K562 (cell line): ENCODE results near the gene NANS. TPM values are rescaled to one million over a fixed set of nuclear protein-coding genes. Genes with fewer than 3 reads are reported as not detected.

Source experiments
- ATF3 ChIP-seq, 2 experiments: fragments of 450-650 bp in 1 of 2; sonication (generic) in 1 of 2; formaldehyde crosslinking in 1 of 2; IDR thresholded peaks in 1 of 2; conservative IDR thresholded peaks in 1 of 2; 2 replicates each; pipeline versions ENCODE4 v1.6.1 to v1.8.1; 2016 to 2023; ENCODE audit warnings: mild to moderate bottlenecking in 2 of 2, moderate library complexity in 2 of 2, inconsistent platforms in 1 of 2, missing genetic modification reagents in 1 of 2
- BCL6 ChIP-seq: fragments of 250-450 bp; sonication (Bioruptor Pico); IDR thresholded peaks from 2 replicates; pipeline ENCODE4 v1.4.0; 2020
- FOXJ3 ChIP-seq: sonication (generic); formaldehyde crosslinking; IDR thresholded peaks from 2 replicates; pipeline ENCODE4 v1.4.0; 2020; ENCODE audit warnings: mild to moderate bottlenecking, missing genetic modification reagents
- GABPB1 ChIP-seq: sonication (generic); formaldehyde crosslinking; IDR thresholded peaks from 2 replicates; pipeline ENCODE4 v1.8.0; 2022; ENCODE audit warnings: mild to moderate bottlenecking, missing genetic modification reagents
- GTF2A2 ChIP-seq: IDR thresholded peaks from 2 replicates; pipeline ENCODE4 v1.6.1; 2016; ENCODE audit warnings: mild to moderate bottlenecking, missing genetic modification characterization, missing compliant biosample characterization
- HDAC2 ChIP-seq: fragments of 450-650 bp; IDR thresholded peaks from 2 replicates; pipeline ENCODE4 v1.6.1; 2016; ENCODE audit warnings: mild to moderate bottlenecking
- HNRNPUL1 ChIP-seq: fragments of 200-400 bp; formaldehyde crosslinking; IDR thresholded peaks from 2 replicates; pipeline ENCODE4 v1.6.1; 2017; ENCODE audit warnings: low read length
- KLF16 ChIP-seq: IDR thresholded peaks from 2 replicates; pipeline ENCODE4 v1.6.1; 2016; ENCODE audit warnings: antibody characterized with exemption
- PHB2 ChIP-seq: fragments of 450-650 bp; IDR thresholded peaks from 2 replicates; pipeline ENCODE4 v1.6.1; 2017; ENCODE audit warnings: low read depth
- PHF20 ChIP-seq: fragments of 450-650 bp; IDR thresholded peaks from 2 replicates; pipeline ENCODE4 v1.6.1; 2018; ENCODE audit not compliant: partially characterized antibody
- POLR2G ChIP-seq: fragments of 200-400 bp; formaldehyde crosslinking; IDR thresholded peaks from 2 replicates; pipeline ENCODE4 v1.6.1; 2017; ENCODE audit warnings: low read depth, mild to moderate bottlenecking, antibody characterized with exemption, low read length, moderate library complexity
- RBM15 ChIP-seq: fragments of 200-400 bp; formaldehyde crosslinking; IDR thresholded peaks from 2 replicates; pipeline ENCODE4 v1.6.1; 2018; ENCODE audit warnings: mild to moderate bottlenecking, low read length, moderate library complexity; ENCODE audit not compliant: insufficient read depth
- YY1 ChIP-seq, 3 experiments: IDR thresholded peaks; 2 replicates each; pipeline ENCODE4 v1.6.1; 2011; ENCODE audit warnings: low read length in 2 of 3, mild to moderate bottlenecking in 2 of 3, moderate library complexity in 2 of 3, borderline replicate concordance in 1 of 3, control low read depth in 1 of 3, low read depth in 1 of 3; ENCODE audit not compliant: insufficient read depth in 3 of 3, insufficient replicate concordance in 2 of 3, control insufficient read depth in 1 of 3, insufficient read length in 1 of 3; ENCODE audit errors: extremely low read depth in 1 of 3
- ZKSCAN8 ChIP-seq: fragments of 200-800 bp; sonication (Bioruptor generic); IDR thresholded peaks from 2 replicates; pipeline ENCODE4 v1.6.1; 2016; ENCODE audit warnings: missing genetic modification characterization, missing compliant biosample characterization
- ZNF133 ChIP-seq: fragments of 250-450 bp; sonication (Bioruptor Pico); IDR thresholded peaks from 2 replicates; pipeline ENCODE4 v1.4.0; 2020; ENCODE audit warnings: mild to moderate bottlenecking
- ZNF143 ChIP-seq: sonication (generic); formaldehyde crosslinking; IDR thresholded peaks from 2 replicates; pipeline ENCODE4 v1.9.0; 2022; ENCODE audit warnings: mild to moderate bottlenecking, missing genetic modification reagents
- ZNF175 ChIP-seq: fragments of 200-800 bp; sonication (Bioruptor generic); IDR thresholded peaks from 2 replicates; pipeline ENCODE4 v1.6.1; 2016; ENCODE audit warnings: low read depth, mild to moderate bottlenecking, missing genetic modification characterization, missing compliant biosample characterization
- ZNF224 ChIP-seq: sonication (generic); formaldehyde crosslinking; IDR thresholded peaks from 2 replicates; pipeline ENCODE4 v1.8.0; 2022; ENCODE audit warnings: mild to moderate bottlenecking, missing genetic modification reagents
- ZNF408 ChIP-seq: fragments of 250-450 bp; sonication (Bioruptor Pico); IDR thresholded peaks from 2 replicates; pipeline ENCODE4 v1.4.0; 2020; ENCODE audit warnings: low read depth, mild to moderate bottlenecking, moderate library complexity
- ZNF551 ChIP-seq: fragments of 250-450 bp; sonication (Bioruptor Pico); IDR thresholded peaks from 2 replicates; pipeline ENCODE4 v1.5.0; 2021; ENCODE audit warnings: mild to moderate bottlenecking, moderate library complexity
- ZNF583 ChIP-seq: fragments of 250-450 bp; sonication (Bioruptor Pico); IDR thresholded peaks from 2 replicates; pipeline ENCODE4 v1.4.0; 2020
- ZNF584 ChIP-seq: fragments of 200-800 bp; sonication (Bioruptor generic); IDR thresholded peaks from 2 replicates; pipeline ENCODE4 v1.6.1; 2016; ENCODE audit warnings: low read depth, mild to moderate bottlenecking, missing genetic modification characterization, missing compliant biosample characterization
- ZNF586 ChIP-seq: fragments of 450-650 bp; formaldehyde crosslinking; conservative IDR thresholded peaks from 2 replicates; pipeline ENCODE4 v1.4.0; 2020; ENCODE audit warnings: mild to moderate bottlenecking, moderate library complexity
- ZNF696 ChIP-seq: fragments of 250-450 bp; sonication (Bioruptor Pico); conservative IDR thresholded peaks from 2 replicates; pipeline ENCODE4 v1.4.0; 2020; ENCODE audit warnings: mild to moderate bottlenecking, moderate library complexity
- ZNF717 ChIP-seq: fragments of 250-450 bp; sonication (Bioruptor Pico); IDR thresholded peaks from 2 replicates; pipeline ENCODE4 v1.5.0; 2021
- ZNF75A ChIP-seq: fragments of 450-650 bp; formaldehyde crosslinking; IDR thresholded peaks from 2 replicates; pipeline ENCODE4 v1.4.0; 2020; ENCODE audit warnings: mild to moderate bottlenecking
- polyA plus RNA-seq, 8 experiments: library from polyadenylated mRNA; depleted of rRNA in 4 of 8; stranded (reverse) in 5 of 8; unstranded in 3 of 8; fragments of >200 nt; fragmentation: Nextera tagmentation in 2 of 8; fragmentation: Illumina TruSeq in 1 of 8; extraction: Ambion mirVana in 2 of 8; extraction: Trizol in 1 of 8; gene quantifications; 2 replicates each; pipeline versions ENCODE4 v1.2.1 to v1.2.3, GENCODE V29; 2011 to 2014; ENCODE audit warnings: inconsistent platforms in 1 of 8, missing spikeins in 1 of 8
- total RNA-seq, 7 experiments: library from RNA; depleted of rRNA in 6 of 7; stranded (reverse); fragments of >200 nt in 6 of 7; fragmentation: Illumina TruSeq in 2 of 7; extraction: Trizol in 2 of 7; gene quantifications; 2 replicates each; pipeline versions ENCODE4 v1.2.1 to v1.2.3, GENCODE V29; 2011 to 2021; ENCODE audit warnings: low replicate concordance in 1 of 7
- TF ChIP-seq, protein P1 (sequence below): fragments of 450-650 bp; IDR thresholded peaks from 2 replicates; pipeline ENCODE4 v1.6.1; 2016; ENCODE audit warnings: mild to moderate bottlenecking

NANS gene
- total and polyA plus RNA-seq, 9 of the 15 experiments (the other 6 are each of a cell fraction or from before 2014, with no cell fraction given) = 37.1 to 181 (median 137) TPM

DNA sequence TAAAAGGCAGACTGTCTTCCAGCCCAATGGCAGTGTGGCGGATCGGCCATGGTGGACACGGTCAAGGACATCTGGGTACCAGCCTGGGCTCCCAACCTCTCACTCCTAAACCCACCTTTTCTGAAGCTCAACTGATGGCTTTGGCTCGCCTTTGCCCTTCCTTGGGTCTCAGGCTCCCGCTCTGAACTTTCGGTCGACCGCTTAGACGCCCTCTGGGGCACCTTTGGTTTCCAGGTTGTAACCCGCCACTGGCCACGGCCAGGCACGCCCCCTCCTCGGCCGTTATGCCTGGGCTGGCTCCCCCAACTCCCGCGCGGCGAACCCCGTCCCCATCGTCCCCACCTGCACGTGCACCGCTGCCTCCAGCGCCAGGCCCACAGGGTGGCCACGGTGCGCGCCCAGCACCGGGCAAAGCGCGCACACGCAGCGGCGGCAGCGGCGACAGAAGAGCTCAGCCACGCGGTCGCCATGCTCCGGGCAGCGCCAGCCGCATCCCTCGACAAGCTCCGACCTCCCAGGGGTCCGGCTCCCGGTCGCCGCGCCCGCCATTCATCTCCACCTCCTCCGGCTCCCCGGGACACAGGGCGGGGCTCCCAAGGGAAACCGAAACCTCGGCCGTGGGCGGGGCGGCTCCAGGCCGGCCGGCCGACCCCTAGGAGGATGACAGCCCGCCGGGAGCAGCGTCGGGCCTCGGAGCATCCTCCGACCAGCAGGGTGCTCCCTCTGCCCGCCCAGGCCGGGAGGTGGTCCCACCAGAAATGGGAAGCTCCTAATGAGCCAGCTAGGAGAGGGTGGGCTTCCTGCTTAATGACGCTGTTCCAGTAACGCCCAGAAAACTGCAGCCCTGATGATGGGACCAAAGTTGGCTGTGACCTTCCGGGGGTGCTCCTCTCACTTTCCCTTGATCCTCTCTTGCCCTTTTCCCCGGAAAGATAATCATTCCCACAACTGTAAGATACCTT lies 62.4 kb downstream of the NANS start, which contains the start of gene TRIM14 (continued):
- TF ChIP-seq ZNF75A (CRISPR knock-in tag) (no peak), ZNF586 (CRISPR knock-in tag) (no peak), KLF16 (no peak), FOXJ3 (CRISPR knock-in tag) (no peak), ATF3 (IDR thresholded peaks at IDR 0.05) (no peak), ATF3 (CRISPR knock-in tag; conservative IDR thresholded peaks at IDR 0.05) (no peak), PHF20 (peak; percentile 45), GTF2A2 (no peak), RBM15 (no peak), YY1 (IDR thresholded peaks at IDR 0.05; ENCODE audit: borderline replicate concordance in 1 of 3, control insufficient read depth in 1 of 3, extremely low read depth in 1 of 3, insufficient read depth in 3 of 3, insufficient read length in 1 of 3, insufficient replicate concordance in 2 of 3, low read depth in 1 of 3, low read length in 2 of 3) (peak in 2 of 3 experiments; percentile 70 to 71), ZNF551 (CRISPR knock-in tag) (no peak), HDAC2 (0 out of 2 replicates have a peak, but pooled peaks have one; percentile 55), ZNF584 (CRISPR knock-in tag) (no peak), BCL6 (no peak), ZNF224 (CRISPR knock-in tag) (0 out of 2 replicates have a peak, but pooled peaks have one; percentile 47), GABPB1 (CRISPR knock-in tag) (peak; percentile 71), ZNF133 (CRISPR knock-in tag) (no peak), POLR2G (peak; percentile 83), ZNF175 (no peak), PHB2 (no peak), ZKSCAN8 (CRISPR knock-in tag) (no peak), HNRNPUL1 (no peak), ZNF696 (no peak), ZNF143 (no peak), ZNF408 (CRISPR knock-in tag) (no peak), ZNF583 (CRISPR knock-in tag) (no peak), ZNF717 (CRISPR knock-in tag) (no peak)
- TF ChIP-seq, protein P1, sequence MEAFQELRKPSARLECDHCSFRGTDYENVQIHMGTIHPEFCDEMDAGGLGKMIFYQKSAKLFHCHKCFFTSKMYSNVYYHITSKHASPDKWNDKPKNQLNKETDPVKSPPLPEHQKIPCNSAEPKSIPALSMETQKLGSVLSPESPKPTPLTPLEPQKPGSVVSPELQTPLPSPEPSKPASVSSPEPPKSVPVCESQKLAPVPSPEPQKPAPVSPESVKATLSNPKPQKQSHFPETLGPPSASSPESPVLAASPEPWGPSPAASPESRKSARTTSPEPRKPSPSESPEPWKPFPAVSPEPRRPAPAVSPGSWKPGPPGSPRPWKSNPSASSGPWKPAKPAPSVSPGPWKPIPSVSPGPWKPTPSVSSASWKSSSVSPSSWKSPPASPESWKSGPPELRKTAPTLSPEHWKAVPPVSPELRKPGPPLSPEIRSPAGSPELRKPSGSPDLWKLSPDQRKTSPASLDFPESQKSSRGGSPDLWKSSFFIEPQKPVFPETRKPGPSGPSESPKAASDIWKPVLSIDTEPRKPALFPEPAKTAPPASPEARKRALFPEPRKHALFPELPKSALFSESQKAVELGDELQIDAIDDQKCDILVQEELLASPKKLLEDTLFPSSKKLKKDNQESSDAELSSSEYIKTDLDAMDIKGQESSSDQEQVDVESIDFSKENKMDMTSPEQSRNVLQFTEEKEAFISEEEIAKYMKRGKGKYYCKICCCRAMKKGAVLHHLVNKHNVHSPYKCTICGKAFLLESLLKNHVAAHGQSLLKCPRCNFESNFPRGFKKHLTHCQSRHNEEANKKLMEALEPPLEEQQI = no peak
